LoVo (cell line): ENCODE data around the gene OPTC.

Source experiments
- DNase-seq: peaks from one replicate; pipeline ENCODE4 v3.0.0-alpha.2; 2016; ENCODE audit warnings: low spot score

The OPTC gene

DNA sequence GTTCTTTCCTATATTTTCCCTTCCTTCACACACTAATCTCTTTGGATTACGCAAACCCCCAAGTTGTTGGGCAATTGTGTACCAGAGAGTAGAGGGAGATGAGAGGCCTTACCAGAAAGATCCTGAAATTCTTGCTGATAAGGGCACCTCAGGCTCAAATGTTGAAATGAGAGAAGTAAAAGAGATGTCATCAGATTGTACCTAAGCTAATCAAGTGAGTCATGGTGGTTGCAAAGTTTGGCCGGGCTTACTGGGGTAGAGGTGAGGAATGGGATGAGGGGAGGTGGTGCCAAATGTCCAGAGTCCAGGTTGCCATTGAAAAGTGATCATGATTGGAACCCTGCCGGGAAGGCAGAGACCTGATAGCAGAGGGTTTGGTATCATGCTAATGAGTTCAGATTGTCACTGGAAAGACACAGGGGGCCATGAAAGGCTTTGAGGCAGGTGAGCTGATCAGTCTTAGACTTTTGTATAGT lies 43.1 kb downstream of the OPTC start:
- peak; percentile 73 for DNase-seq

DNA sequence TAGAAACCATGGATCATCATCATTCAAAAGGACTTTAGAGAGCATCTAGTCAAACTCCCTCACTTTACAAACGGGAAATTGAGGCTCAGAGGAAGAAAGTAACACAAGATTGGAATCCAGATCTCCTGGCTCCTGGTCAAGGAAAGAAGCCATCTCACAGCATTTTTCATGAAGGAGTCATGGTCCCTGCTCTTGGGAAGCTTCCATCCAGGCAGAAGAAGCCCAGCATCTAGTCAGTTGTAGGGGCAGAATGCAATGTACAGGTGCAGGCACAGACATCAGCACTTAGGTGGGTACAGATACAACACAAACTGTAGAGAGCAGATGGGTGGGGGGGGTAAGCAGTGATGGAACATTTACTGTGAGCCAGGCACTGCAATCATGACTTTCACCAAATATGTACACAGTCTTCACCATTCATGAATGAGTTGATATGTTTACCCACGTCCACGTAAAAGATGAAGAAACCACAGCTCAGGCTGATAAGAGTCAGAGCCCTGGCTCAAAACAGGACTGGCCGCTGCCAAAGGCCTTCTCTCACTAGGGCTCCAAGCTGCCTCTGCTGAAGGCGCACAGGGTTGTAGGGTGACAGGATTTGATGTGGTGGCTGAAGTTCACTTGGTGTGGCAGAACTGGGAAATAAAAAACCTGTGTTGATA lies 44.0 kb downstream of the OPTC start:
- DNase-seq: no peak

DNA sequence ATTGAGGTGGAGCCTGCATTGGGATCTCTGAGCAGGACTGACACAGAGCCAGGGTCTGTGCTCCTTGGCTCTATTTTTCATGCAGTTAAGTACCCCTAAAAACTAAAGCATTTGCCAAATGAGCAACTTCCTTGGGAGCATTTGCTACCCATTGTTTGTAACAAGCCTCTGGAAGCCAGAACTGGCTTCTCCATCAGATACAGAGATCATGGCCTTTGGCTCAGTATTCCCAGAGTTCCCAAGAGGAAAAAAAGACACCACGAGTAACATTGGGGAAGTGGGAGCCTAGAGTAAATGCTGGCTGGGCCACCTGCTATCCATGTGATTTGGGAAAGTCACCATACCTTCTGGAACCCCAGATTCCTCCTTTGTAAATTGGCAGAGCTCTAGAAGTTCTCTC lies 44.8 kb downstream of the OPTC start:
- DNase-seq: no peak

DNA sequence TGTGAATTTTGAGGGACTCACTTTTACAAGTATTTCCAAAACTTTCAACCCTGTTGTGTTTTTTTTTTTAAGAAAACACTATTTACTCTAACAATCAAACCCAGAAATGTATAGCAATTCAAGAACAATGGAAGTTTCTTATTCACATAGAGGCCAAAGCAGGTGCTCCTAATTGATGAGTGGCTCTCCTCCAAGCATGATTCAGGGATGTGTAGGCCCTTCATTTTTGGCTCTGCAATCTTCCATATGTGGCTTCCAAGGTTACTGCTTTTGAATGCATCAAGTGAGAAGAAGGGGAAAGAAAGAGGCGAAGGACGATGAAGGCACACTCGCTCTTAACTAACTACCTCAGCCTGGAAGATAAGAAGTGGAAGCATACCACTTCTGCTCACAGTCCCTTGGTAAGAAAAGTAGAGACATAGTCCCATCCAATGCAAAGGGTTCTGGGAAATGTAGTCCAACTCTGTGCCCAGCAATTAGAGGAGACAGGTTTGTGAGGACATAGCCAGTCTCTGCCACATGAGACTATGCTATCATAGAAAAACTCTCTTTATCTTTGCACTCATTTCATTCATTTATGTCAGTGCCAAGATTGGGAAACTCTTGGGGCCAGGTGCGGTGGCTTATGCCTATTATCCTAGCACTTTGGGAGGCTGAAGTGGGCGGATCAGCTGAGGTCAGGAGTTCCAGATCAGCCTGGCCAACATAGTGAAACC lies 46.0 kb downstream of the OPTC start:
- no peak for DNase-seq

DNA sequence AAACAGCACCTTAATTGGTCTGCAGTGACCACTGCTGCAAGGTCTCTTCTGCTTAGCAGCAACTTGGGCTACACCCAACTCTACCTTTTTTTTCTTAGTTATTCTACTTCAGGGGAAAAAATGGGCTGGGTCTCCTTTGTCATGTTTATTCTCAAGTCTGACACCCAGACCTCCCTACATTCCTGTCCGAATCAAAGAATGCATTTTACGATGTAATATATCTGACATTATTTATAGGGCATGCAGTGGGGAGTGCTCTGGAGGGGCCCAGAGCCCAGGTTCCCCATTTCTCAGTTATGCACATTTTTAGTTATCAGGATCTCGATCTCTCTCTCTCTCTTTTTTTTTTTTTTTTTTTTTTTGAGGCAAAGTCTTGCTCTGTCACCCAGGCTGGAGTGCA lies 50.5 kb downstream of the OPTC start:
- no peak for DNase-seq

DNA sequence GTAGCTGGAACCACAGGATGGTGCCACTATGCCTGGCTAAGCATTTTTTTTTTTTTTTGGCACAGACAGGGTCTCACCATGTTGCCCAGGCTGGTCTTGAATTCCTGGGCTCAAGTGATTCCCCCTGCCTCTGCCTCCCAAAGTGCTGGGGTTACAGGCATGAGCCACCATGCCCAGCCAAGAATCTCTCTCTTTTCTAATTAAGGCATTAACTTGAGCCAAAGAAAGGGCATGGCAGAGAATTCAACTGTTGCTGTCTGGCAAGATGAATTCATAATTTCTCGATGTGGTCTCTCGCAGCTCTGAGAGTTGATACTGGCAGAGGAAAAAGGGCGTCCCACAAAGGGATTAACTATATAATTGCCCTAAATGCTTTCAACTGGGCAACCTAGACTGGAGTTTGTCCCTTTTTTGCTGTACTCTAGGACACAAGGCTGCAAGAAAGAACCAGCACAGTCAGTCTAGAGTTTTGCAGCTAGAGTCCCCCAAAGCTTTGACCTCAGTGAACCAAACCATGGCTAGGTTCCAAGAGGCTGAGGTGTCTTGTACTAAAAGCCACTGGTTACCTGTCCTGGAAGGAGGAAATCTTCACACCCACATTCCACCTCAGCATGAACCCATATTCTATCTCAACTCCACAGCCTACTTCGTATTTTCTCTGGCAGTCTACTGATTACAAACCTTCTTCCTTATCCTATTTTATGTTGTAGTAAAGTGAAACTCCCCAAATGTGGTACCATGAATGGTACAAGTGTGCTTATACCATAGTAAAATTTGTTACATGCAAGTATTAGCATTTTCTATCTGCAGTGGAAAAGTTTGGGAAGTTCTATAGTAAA lies 51.2 kb downstream of the OPTC start:
- peak; percentile 20 for DNase-seq

DNA sequence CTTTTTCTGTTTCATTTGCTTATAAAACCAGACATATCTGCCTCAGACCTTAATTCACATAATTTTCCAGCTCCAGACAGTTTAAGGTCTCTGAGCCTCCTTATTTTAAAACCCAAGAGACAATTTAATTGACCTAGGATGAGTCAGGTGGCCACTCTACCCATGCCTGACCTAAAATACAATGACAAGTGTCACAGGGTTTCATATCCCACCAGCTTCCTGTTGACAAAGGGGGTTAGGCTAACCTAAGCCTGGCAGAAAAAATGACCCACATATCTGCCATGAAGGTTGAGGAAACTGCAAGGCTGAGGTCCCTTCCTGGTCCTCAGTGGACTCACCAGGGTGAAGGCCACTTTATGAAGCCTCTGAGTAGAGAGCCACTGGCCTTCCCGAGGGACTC lies 52.3 kb downstream of the OPTC start:
- DNase-seq: no peak

DNA sequence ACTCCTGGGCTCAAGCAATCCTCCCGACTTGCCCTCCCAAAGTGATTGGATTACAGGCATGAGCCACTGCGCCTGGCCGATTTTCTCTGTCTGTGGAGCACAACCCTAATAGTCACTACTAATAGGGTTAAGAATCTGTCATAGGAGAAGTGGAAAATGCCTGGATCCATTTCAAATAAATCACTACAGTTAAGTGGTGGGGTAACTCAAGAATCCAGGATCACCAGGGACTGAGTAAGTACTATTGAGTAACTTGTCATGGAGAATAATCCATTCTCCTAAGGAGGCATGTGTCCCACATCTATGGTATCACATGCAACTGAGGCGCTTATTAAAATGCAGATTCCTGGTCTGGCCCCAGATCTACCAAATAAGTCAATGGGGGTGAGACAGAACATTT lies 53.2 kb downstream of the OPTC start:
- no peak for DNase-seq

DNA sequence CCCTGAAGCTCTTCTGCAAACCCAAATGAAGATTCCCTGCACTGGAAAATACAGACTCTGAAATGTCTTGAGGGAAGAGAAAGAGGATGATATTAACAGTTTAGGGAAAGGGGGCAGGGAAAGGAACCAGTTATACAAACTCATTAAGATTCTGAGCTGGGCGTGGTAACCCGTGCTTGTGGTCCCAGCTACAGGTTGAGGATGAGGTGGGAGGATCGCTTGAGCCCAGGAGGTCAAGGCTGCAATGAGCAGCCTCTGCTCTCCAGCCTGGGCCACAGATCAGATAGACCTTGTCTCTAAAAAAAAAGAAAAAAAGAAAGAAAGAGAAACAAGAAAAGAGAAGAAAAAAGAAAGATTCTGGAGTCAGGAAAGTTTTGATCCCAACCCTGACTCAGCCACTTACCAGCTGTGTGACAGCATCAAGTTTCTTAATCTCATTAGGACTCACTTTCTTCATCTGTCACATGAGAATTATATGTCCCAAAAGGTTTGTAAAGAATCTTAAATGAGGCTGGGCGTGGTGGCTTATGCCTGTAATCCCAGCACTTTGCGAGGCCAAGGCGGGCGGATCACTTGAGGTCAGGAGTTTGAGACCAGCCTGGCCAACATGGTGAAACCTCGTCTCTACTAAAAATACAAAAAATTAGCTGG lies 53.9 kb downstream of the OPTC start:
- DNase-seq: no peak

DNA sequence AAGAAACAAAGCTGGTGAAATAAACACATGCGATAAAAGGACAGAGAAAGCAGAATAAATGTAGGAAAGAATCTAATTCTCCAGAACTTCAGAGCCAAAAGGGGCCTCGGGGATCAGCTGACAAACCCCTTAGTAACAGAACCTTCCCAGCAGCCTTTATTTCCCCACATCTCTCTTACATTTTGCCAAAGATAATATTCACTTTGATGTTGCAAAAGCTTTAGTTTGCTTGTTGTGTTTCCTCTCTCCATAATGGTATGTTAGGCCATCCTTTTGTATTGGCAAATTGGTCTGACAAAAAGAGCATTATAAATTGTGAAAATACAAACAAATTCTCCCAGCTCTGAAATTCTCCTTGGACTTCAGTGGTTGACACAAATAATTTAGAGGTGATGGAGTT lies 54.9 kb downstream of the OPTC start:
- DNase-seq: no peak

DNA sequence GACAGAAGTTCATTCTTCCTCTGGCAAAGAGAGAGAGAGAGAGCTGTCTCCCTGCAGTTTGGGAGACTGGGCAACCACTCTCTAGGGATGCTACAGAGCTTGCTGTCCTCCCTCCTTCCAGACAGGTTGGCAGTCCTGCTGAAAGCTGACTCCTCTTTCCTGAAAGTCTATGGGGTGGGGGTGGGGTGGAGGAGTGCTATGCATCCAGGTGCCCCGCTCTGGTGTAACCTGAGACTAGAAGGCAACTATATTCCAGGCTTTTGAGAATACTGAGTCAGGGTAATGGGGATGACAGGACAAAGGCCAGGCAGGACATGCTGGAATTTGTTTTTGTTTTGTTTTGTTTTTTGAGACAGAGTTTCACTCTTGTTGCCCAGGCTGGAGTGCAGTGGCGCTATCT lies 55.4 kb downstream of the OPTC start:
- no peak for DNase-seq

DNA sequence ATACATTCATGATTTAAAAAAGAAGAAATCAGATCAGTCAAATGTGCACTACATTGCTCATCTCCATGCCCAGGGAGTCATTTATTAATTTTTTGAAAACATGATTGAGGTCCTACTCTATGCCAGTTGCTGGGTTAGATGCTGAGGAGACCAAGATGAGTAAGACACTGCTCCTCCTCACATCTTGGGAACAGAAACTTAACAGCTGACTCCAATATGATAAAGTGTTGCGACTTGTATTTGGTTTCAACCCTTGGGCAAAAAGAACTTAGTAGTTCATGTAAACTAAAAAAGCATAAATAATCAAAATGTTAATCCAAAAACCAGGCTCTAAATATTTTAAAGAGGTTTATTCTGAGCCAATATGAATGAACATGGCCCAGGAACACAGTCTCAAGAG lies 56.9 kb downstream of the OPTC start:
- DNase-seq: no peak

DNA sequence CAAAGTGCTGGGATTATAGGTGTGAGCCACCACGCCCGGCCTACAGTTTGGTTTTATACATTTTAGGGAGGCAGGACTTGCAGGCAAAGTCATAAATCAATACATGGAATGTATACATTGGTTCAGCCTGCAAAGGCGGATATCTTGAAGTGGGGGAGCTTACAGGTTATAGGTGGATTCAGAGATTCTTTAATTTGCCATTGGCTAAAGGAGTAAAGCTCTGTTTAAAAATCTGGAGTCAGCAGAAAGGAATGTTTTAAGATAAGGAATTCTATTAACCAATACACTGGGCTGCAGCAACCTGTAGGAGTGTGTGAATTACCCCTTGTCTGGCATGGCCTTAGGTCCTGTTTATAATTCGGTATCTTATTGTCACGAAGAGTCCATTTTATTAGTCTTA lies 57.6 kb downstream of the OPTC start:
- DNase-seq: no peak

DNA sequence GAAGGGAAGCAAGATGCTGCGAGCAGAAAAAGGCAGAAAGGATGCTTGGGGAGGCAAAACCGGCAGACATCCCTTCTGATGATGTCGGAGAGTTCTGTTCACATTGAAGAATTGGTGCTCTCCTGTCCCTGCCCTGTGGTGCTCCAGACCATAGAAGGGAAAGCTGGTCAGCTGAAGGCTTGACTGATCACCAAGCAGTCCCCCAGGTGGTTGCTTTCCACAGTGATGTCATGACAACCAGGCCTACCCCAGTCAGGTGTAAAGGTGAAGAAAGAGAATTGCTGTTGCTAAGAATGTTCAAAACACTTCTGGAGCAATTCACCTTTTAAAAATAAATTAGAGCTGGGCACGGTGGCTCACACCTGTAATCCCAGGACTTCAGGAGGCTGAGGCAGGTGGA lies 59.5 kb downstream of the OPTC start:
- DNase-seq: no peak

DNA sequence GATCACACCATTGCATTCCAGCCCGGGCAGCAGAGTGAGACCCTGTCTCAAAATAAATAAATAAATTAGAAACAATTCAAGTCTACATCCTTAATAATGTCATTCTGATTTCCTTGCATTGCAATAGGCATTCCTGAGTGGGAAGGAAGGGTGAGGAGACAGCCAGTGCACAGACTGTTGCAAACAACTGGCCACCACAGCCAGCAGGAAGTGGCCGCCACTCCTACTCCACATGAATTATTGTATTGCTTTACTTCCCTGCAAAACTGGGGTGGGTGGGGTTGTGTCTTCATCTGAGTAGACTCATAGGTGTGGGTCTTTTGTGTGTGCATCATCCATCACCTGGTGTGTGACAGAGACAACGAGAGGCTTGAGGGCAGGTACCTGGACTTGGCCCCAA lies 60.1 kb downstream of the OPTC start:
- no peak for DNase-seq

DNA sequence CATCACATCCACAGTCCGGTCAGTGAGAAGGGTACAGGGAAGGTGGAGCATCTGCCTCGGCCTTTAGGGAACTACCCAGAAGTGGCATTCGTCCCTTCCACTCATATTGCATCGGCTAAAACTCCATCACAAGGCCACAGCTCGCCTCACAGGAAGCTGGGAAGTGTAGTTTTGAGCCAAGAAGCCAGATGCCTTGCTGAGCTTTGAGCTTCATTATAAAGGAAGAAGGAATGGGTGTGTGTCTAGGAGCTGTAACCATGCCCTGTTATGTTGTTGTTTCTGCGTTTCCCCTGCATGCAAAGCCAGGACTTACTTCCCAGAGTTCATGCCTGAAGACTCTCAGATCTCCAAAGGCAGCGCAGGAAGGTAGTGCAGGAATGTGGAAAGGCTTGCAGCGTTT lies 61.1 kb downstream of the OPTC start:
- no peak for DNase-seq

DNA sequence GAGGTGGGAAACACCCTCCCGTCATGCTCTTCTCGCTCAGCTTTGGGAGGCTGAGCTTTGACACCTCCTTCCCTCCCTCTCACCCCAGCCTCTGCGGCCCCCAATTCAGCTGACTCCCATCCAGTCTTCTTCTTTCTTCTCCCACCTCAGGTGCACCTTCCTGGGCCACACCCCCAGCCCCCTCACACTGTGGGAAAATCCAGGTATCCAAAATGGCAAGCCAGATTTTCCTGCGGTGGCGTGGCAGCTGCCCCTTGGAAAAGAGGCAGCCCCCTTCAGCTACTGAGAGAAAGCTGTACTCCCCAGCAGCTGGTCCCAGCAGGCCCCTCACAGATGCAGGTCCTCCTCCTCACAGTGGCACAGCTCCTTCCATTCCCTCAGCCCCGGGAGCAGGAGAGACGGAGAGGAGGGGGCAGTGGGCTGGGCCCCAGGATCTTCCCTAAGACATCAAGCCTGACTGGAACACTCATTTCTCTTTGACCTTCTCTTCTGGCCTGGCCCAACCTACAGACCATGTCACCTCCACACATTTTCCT lies 61.6 kb downstream of the OPTC start:
- no peak for DNase-seq

DNA sequence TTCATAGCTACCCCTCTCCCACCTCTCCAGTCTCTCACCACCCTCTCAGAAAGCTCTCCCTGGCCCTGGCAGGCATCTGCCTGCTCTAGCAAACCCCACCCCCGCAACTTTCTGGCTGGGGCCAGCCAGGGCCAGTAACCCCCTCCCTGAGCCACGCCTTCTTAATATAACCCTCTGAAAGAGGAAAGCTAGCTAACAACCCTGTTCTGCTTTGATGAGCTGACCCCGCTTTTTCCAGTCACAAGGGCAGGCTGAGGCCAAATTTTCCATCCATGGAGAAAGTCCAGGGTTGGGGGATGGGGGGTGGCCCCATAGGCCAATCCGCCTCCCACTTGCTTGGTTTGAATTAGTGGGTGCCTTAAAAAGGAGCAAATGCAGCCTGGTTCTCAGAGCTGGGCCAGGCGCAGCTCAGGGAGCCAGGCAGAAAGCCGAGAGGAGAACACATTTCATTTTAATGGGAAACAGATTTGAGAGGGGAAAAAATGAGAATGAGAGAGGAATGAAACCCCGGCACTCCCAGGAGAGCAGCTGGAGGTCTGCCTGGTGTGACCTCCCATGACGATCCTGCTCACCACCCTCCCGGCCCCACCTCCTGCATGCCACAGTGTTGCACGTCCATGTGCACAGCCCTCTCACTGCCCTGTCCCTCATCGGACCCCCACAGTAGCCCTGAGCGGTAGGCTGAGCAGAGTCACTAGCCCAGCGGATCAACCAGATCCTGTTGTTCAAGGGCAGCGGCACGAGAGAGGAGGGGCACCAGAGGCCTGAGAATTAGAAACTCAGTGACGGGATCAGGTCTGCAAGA lies 62.3 kb downstream of the OPTC start:
- DNase-seq: no peak

DNA sequence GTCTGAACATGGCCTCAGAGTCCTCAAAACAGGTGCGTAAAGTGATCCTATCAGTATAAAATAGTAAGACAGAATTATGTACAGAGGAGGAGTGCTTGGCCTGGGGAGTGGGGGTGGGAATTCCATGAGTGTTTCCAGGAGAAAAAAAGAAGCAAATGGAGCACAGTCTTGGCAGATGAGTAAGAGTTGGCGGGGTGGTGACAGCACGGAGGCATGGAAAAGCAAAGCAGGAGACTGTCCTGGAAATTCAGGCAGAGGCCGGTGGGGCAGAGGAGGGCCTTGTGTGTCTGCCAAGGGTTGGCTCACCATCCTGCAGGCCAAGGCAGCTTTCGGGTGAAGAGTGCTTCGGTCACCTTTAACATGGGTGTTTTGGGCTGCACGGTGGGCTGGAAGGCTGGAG lies 63.4 kb downstream of the OPTC start:
- no peak for DNase-seq

DNA sequence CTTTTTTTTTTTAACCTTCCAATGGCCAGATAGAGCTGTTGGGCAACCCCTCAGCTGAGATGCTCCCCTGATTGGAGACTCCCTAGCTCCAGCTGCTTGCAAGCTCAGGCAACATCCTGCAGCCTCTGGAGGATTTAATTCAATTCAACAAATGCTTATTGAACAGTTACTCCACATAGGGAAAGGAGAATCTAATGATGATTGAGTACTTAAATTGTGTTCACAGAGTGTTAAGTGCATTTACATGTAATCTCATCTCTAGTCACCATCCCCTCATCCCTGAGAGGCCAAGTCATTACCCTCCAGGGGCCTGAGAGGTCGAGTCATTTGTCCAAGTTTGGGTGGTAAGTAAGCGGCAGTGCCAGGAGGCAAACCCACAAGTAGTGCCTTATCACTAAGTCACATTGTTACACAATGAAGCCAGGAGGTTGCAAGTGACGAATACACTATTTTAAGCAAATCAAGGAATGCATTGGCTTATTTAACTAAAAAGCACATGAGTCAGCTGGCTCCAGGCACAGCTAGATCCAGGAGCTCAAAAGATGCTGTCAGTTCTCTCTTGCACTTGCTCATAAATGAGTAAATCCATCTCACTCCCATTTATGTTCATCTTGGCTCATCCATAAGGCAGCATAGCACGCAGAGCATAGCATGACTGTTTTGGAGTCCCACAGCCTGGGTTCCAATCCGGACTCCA lies 64.3 kb downstream of the OPTC start:
- DNase-seq: peak; percentile 11
